ENCODE measurements around the gene CEP19.
A peak's percentile ranks its signal among the peaks of the same experiment; 100 is the strongest.

The CEP19 gene

GRCh38 chr3:196739671-196740480, 27.8 kb upstream of the CEP19 start, which contains the start of gene PAK2 (continued):
- TF ChIP-seq ZNF280C (tag by site-specific recombination; IDR thresholded peaks at IDR 0.05), result no peak
- TF ChIP-seq ZNF37A (tag by site-specific recombination; IDR thresholded peaks at IDR 0.05), result no peak
- no peak for TF ChIP-seq ZNF692 (tag by site-specific recombination; IDR thresholded peaks at IDR 0.05)
- TF ChIP-seq ZNF561 (tag by site-specific recombination; IDR thresholded peaks at IDR 0.05; ENCODE audit: borderline replicate concordance), result 0 out of 2 replicates have a peak, but pooled peaks have one; percentile 69
- TF ChIP-seq TSHZ1 (tag by site-specific recombination; IDR thresholded peaks at IDR 0.05; ENCODE audit: borderline replicate concordance), result no peak
- peak; percentile 94 for TF ChIP-seq ZBTB26 (tag by site-specific recombination; optimal IDR thresholded peaks at IDR 0.05)
- TF ChIP-seq SP7 (tag by site-specific recombination; IDR thresholded peaks at IDR 0.05), result 0 out of 2 replicates have a peak, but pooled peaks have one; percentile 36
- TF ChIP-seq ZNF639 (tag by site-specific recombination; IDR thresholded peaks at IDR 0.05), result no peak
- no peak for TF ChIP-seq ZNF585B (tag by site-specific recombination; IDR thresholded peaks at IDR 0.05)
- peak; percentile 89 for TF ChIP-seq SP3 (tag by site-specific recombination; IDR thresholded peaks at IDR 0.05)
- TF ChIP-seq ZEB2 (tag by site-specific recombination; IDR thresholded peaks at IDR 0.05), result peak; percentile 81
- no peak for TF ChIP-seq ZNF2 (tag by site-specific recombination; IDR thresholded peaks at IDR 0.05)
- peak; percentile 50 for TF ChIP-seq PRDM10 (tag by site-specific recombination; IDR thresholded peaks at IDR 0.05)
- TF ChIP-seq ZFP3 (tag by site-specific recombination; IDR thresholded peaks at IDR 0.05; ENCODE audit: low read depth), result no peak
- peak; percentile 61; the same call in 1 of the 2 replicates for TF ChIP-seq ZNF704 (tag by site-specific recombination; IDR thresholded peaks at IDR 0.05)
- TF ChIP-seq ZNF513 (tag by site-specific recombination; IDR thresholded peaks at IDR 0.05), result no peak
- peak; percentile 18 for TF ChIP-seq ZXDB (tag by site-specific recombination; IDR thresholded peaks at IDR 0.05)
- no peak for TF ChIP-seq ZNF544 (tag by site-specific recombination; IDR thresholded peaks at IDR 0.05)
- TF ChIP-seq ZNF658 (tag by site-specific recombination; IDR thresholded peaks at IDR 0.05), result no peak
- no peak for TF ChIP-seq ZNF510 (tag by site-specific recombination; IDR thresholded peaks at IDR 0.05; ENCODE audit: insufficient replicate concordance)
- TF ChIP-seq GLI2 (tag by site-specific recombination; IDR thresholded peaks at IDR 0.05; ENCODE audit: borderline replicate concordance, low read depth), result no peak
- TF ChIP-seq MEIS1 (CRISPR knock-in tag; IDR thresholded peaks at IDR 0.05; ENCODE audit: borderline replicate concordance), result no peak

Measured in HEK293 (cell line).